Loucy (cell line): ENCODE data around the gene IFNLR1.

ENCODE experiments used
- CTCF ChIP-seq: fragments of 200-600 bp; sonication (generic); conservative IDR thresholded peaks from 2 replicates; pipeline ENCODE4 v1.5.1; 2014; ENCODE audit warnings: mild to moderate bottlenecking, antibody characterized with exemption, low read length
- EZH2phosphoT487 ChIP-seq: fragments of 200-600 bp; IDR thresholded peaks from 2 replicates; pipeline ENCODE4 v1.6.1; 2018; ENCODE audit warnings: antibody characterized with exemption, mild to moderate bottlenecking, moderate library complexity, borderline replicate concordance

- TF ChIP-seq CTCF (no peak), EZH2phosphoT487 (no peak)
These were observed 8.8 kb upstream of the IFNLR1 start for GRCh38 chr1:24195874-24196273.
